Skin epidermis (tissue), 12 donors: ENCODE data around the gene EPHB3.

Source experiments
- H3K27ac ChIP-seq, 21 experiments: fragments of 200-600 bp; sonication (generic) in 11 of 21; one replicate each; pipeline ENCODE4 v1.5.0; 2020; ENCODE audit warnings: mild to moderate bottlenecking in 3 of 21, inconsistent platforms in 2 of 21, moderate library complexity in 2 of 21
- H3K4me3 ChIP-seq, 7 experiments: fragments of 200-600 bp; sonication (generic) in 2 of 7; one replicate each; pipeline ENCODE4 v1.5.0; 2020; ENCODE audit warnings: inconsistent platforms in 2 of 7, mild to moderate bottlenecking in 2 of 7, moderate library complexity in 1 of 7

Gene EPHB3

GRCh38 chr3:184561061-184561912 lies at the start of gene EPHB3:
Gene EPHB3 (plus strand): TSS chr3:184561785. CDS start chr3:184562236, 451 bp downstream.
- H3K27ac ChIP-seq, result peak within 1 kb of the TSS in 20 of 21 experiments; percentile 78 to 92 (median 88)
- peak within 1 kb of the TSS; percentile 51 to 79 (median 66) for H3K4me3 ChIP-seq

GRCh38 chr3:184512621-184513020 lies 49.0 kb upstream of the EPHB3 start:
- H3K27ac ChIP-seq, result no peak overlapping the region
- H3K4me3 ChIP-seq, result no peak overlapping the region

- H3K4me3 ChIP-seq, result peak overlapping the region; percentile 16 to 48 (median 25)
Measured at GRCh38 chr3:184513276-184514170, 48.1 kb upstream of the EPHB3 start.

GRCh38 chr3:184514171-184514490 lies 47.5 kb upstream of the EPHB3 start:
- H3K4me3 ChIP-seq, result peak overlapping the region in 5 of 7 experiments; percentile 21 to 48 (median 26)
- peak overlapping the region in 6 of 21 experiments; percentile 28 to 74 (median 56) for H3K27ac ChIP-seq

More at GRCh38 chr3:184513276-184514170, 48.1 kb upstream of the EPHB3 start:
- peak overlapping the region in 12 of 21 experiments; percentile 27 to 74 (median 51) for H3K27ac ChIP-seq

GRCh38 chr3:184523825-184524615 lies 37.6 kb upstream of the EPHB3 start:
- Histone ChIP-seq H3K27ac (peak overlapping the region in 1 of 21 experiments; percentile 84), H3K4me3 (no peak overlapping the region)

GRCh38 chr3:184524981-184525336 lies 36.6 kb upstream of the EPHB3 start:
- Histone ChIP-seq H3K4me3 (peak overlapping the region; percentile 23 to 61 (median 43)), H3K27ac (peak overlapping the region in 20 of 21 experiments; percentile 47 to 87 (median 78))

- Histone ChIP-seq H3K4me3 (peak overlapping the region; percentile 23 to 61 (median 43)), H3K27ac (peak overlapping the region in 20 of 21 experiments; percentile 47 to 87 (median 78))
Measured at GRCh38 chr3:184525337-184526087, 36.1 kb upstream of the EPHB3 start.

- Histone ChIP-seq H3K27ac (peak overlapping the region in 13 of 21 experiments; percentile 60 to 87 (median 79)), H3K4me3 (peak overlapping the region in 6 of 7 experiments; percentile 38 to 61 (median 46))
Measured at GRCh38 chr3:184526088-184526433, 35.5 kb upstream of the EPHB3 start.

GRCh38 chr3:184531626-184532280 lies 29.8 kb upstream of the EPHB3 start:
- H3K4me3 ChIP-seq, result no peak overlapping the region
- H3K27ac ChIP-seq, result no peak overlapping the region

GRCh38 chr3:184532940-184533732 lies 28.4 kb upstream of the EPHB3 start:
- no peak overlapping the region for H3K27ac ChIP-seq
- no peak overlapping the region for H3K4me3 ChIP-seq

- Histone ChIP-seq H3K4me3 (no peak overlapping the region), H3K27ac (no peak overlapping the region)
Measured at GRCh38 chr3:184537885-184538665, 23.5 kb upstream of the EPHB3 start.

GRCh38 chr3:184538666-184539431 lies 22.7 kb upstream of the EPHB3 start:
- no peak overlapping the region for H3K27ac ChIP-seq

GRCh38 chr3:184539801-184540435 lies 21.7 kb upstream of the EPHB3 start:
- H3K4me3 ChIP-seq, result no peak overlapping the region
- H3K27ac ChIP-seq, result no peak overlapping the region

More at GRCh38 chr3:184538666-184539431, 22.7 kb upstream of the EPHB3 start:
- H3K4me3 ChIP-seq, result no peak overlapping the region

- Histone ChIP-seq H3K27ac (no peak overlapping the region), H3K4me3 (no peak overlapping the region)
Measured at GRCh38 chr3:184540777-184541681, 20.6 kb upstream of the EPHB3 start.
